ENCODE measurements around the gene OR2T11. TPM values are rescaled to one million over a fixed set of nuclear protein-coding genes. Genes with fewer than 3 reads are reported as not detected.
"Not testable (repeated sequence)": the region's sequence is repeated elsewhere in the genome, so short reads cannot be mapped to it uniquely, and the experiment has no call there.

OR2T11 gene, protein sequence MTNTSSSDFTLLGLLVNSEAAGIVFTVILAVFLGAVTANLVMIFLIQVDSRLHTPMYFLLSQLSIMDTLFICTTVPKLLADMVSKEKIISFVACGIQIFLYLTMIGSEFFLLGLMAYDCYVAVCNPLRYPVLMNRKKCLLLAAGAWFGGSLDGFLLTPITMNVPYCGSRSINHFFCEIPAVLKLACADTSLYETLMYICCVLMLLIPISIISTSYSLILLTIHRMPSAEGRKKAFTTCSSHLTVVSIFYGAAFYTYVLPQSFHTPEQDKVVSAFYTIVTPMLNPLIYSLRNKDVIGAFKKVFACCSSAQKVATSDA
- polyA plus RNA-seq = not detected
- long read RNA-seq, donor 1 = 0 reads
- long read RNA-seq, donor 2 = 0 reads
- long read RNA-seq, donor 3 = 0 reads
- long read RNA-seq, donor 4 = 0 reads
- long read RNA-seq, donor 5 = 0 reads
- long read RNA-seq, donor 6 = 0 reads
- long read RNA-seq, donor 7 = 0 reads
- long read RNA-seq, donor 8 = 0 reads
- long read RNA-seq, donor 9 = 0 reads
- long read RNA-seq, donor 10 = 0 reads

DNA sequence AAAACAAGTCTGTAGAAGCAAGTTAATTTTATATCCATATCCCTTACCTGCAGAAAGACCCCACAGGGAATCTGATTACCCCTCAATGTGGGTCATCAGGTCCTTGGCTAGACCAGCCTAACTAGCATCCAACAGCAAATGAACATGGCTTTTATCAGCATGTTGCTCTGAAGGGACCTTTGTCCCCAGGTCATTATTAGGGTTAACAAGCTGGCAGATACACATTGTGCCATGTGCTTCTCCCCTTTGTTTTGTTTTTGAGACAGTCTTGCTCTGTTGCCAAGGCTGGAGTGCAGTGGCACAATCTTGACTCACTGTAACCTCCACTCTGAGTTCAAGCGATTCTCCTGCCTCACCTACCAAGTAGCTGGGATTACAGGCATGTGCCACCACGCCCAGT lies at the start of gene OR2T11:
TSS of gene OR2T11 (minus strand) at position 101 of the 400 bp plus-strand sequence. CDS start 7,963 bp downstream, outside the sequence.
- not testable (repeated sequence) for H3K36me3 ChIP-seq (ENCODE audit: control insufficient read depth in 3 of 3, insufficient read depth in 2 of 3, low read depth in 1 of 3, low read length in 3 of 3); H3K9me3 ChIP-seq (ENCODE audit: control insufficient read depth in 2 of 2, insufficient read depth in 1 of 2, low read depth in 1 of 2, low read length in 1 of 2); H3K4me3 ChIP-seq (ENCODE audit: low read depth in 1 of 3, low read length in 3 of 3); DNase-seq; FAIRE-seq; H3K4me1 ChIP-seq (ENCODE audit: control insufficient read depth in 3 of 3, insufficient read depth in 2 of 3, low read depth in 1 of 3, low read length in 2 of 3); H3K27ac ChIP-seq (ENCODE audit: low read depth in 1 of 3, low read length in 2 of 3); H3K27me3 ChIP-seq (ENCODE audit: control insufficient read depth in 3 of 3, insufficient read depth in 3 of 3, low read length in 3 of 3)
- no CpG with 5 or more reads among the region's 2 CpGs for WGBS, 3 donors

- no peaks in the 10 kb centered on the region for H3K4me1 ChIP-seq (ENCODE audit: control insufficient read depth in 3 of 3, insufficient read depth in 2 of 3, low read depth in 1 of 3, low read length in 2 of 3)
- no peak for FAIRE-seq
- peaks cover 0 to 3% of the 10 kb centered on the region in 2 donors for H3K9me3 ChIP-seq (ENCODE audit: control insufficient read depth in 2 of 2, insufficient read depth in 1 of 2, low read depth in 1 of 2, low read length in 1 of 2)
- no peak overlapping the region for H3K27ac ChIP-seq (ENCODE audit: low read depth in 1 of 3, low read length in 2 of 3)
- peaks cover 0 to 2% (median 0%) of the 10 kb centered on the region in 3 donors for H3K27me3 ChIP-seq (ENCODE audit: control insufficient read depth in 3 of 3, insufficient read depth in 3 of 3, low read length in 3 of 3)
- no peak for DNase-seq
- H3K4me3 ChIP-seq (ENCODE audit: low read depth in 1 of 3, low read length in 3 of 3) = no peak overlapping the region
- H3K36me3 ChIP-seq (ENCODE audit: control insufficient read depth in 3 of 3, insufficient read depth in 2 of 3, low read depth in 1 of 3, low read length in 3 of 3) = no peaks in the 10 kb centered on the region
- WGBS, 3 donors = 81 to 94% (median 88%) methylated on average over 8 of the region's 8 CpGs
These were observed 46.8 kb upstream of the OR2T11 start for GRCh38 chr1:248681651-248682050.

GRCh38 chr1:248670003-248670402 lies 35.1 kb upstream of the OR2T11 start:
- no peaks in the 10 kb centered on the region for H3K27me3 ChIP-seq (ENCODE audit: control insufficient read depth in 3 of 3, insufficient read depth in 3 of 3, low read length in 3 of 3)
- H3K27ac ChIP-seq (ENCODE audit: low read depth in 1 of 3, low read length in 2 of 3) = no peak overlapping the region
- no peak overlapping the region for H3K4me3 ChIP-seq (ENCODE audit: low read depth in 1 of 3, low read length in 3 of 3)
- no peaks in the 10 kb centered on the region for H3K4me1 ChIP-seq (ENCODE audit: control insufficient read depth in 3 of 3, insufficient read depth in 2 of 3, low read depth in 1 of 3, low read length in 2 of 3)
- no peaks in the 10 kb centered on the region for H3K36me3 ChIP-seq (ENCODE audit: control insufficient read depth in 3 of 3, insufficient read depth in 2 of 3, low read depth in 1 of 3, low read length in 3 of 3)
- peaks cover 2 to 10% of the 10 kb centered on the region in 2 donors for H3K9me3 ChIP-seq (ENCODE audit: control insufficient read depth in 2 of 2, insufficient read depth in 1 of 2, low read depth in 1 of 2, low read length in 1 of 2)
- 62 to 81% (median 67%) methylated on average over 1 of the region's 1 CpG for WGBS, 3 donors
- FAIRE-seq (no peak), DNase-seq (no peak)

- FAIRE-seq = peak; percentile 90
- H3K4me1 ChIP-seq (ENCODE audit: control insufficient read depth in 3 of 3, insufficient read depth in 2 of 3, low read depth in 1 of 3, low read length in 2 of 3); H3K4me3 ChIP-seq (ENCODE audit: low read depth in 1 of 3, low read length in 3 of 3); H3K36me3 ChIP-seq (ENCODE audit: control insufficient read depth in 3 of 3, insufficient read depth in 2 of 3, low read depth in 1 of 3, low read length in 3 of 3); H3K27me3 ChIP-seq (ENCODE audit: control insufficient read depth in 3 of 3, insufficient read depth in 3 of 3, low read length in 3 of 3); H3K9me3 ChIP-seq (ENCODE audit: control insufficient read depth in 2 of 2, insufficient read depth in 1 of 2, low read depth in 1 of 2, low read length in 1 of 2); DNase-seq; H3K27ac ChIP-seq (ENCODE audit: low read depth in 1 of 3, low read length in 2 of 3): not testable (repeated sequence)
- 66 to 78% (median 74%) methylated on average over 5 of the region's 5 CpGs for WGBS, 3 donors
These were observed 28.8 kb upstream of the OR2T11 start for GRCh38 chr1:248663453-248664328.

DNA sequence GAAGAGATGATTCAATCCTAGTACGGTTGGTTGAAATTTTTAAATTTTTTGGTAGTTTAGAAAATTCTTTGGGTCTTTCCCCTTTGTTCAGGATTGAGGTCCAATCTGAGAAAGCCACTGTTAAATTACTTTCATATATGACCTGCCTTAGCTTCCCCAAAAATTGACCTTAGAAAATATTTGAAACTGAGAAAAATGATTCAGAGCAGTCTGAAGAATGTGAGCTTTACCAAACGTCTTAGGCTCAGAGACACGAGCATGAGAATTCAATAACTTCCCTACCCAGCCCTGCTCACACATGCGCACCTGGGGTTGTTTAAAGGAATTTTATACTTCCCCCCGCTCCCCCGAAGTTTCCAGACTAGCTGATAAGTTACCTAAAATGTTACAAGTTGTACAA lies 21.9 kb upstream of the OR2T11 start:
- H3K36me3 ChIP-seq (ENCODE audit: control insufficient read depth in 3 of 3, insufficient read depth in 2 of 3, low read depth in 1 of 3, low read length in 3 of 3); H3K27ac ChIP-seq (ENCODE audit: low read depth in 1 of 3, low read length in 2 of 3); FAIRE-seq; H3K4me1 ChIP-seq (ENCODE audit: control insufficient read depth in 3 of 3, insufficient read depth in 2 of 3, low read depth in 1 of 3, low read length in 2 of 3); DNase-seq; H3K9me3 ChIP-seq (ENCODE audit: control insufficient read depth in 2 of 2, insufficient read depth in 1 of 2, low read depth in 1 of 2, low read length in 1 of 2); H3K27me3 ChIP-seq (ENCODE audit: control insufficient read depth in 3 of 3, insufficient read depth in 3 of 3, low read length in 3 of 3); H3K4me3 ChIP-seq (ENCODE audit: low read depth in 1 of 3, low read length in 3 of 3): not testable (repeated sequence)
- WGBS, 3 donors = 81 to 82% (median 81%) methylated on average over 1 to 4 of the region's 6 CpGs

DNA sequence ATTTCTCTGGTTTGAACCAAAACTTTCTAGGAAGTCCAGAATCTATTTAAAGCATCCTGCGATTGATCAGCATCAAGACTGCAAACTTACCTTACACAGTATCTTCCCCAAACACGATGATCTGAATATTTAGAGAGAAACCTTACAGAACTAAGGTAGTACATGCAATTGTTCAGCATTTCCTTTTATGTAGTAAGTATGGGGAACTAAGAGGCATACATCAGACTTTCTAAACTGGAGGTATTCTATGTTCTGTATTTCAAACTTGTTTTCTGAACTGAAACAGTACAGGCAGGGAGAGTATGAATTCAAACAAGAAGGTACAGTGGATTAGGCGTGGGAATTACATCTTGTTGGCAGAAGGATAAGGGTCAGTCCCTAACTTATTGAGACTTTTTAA lies 20.5 kb upstream of the OR2T11 start, which contains the start of gene OR2T27:
TSS of gene OR2T27 (minus strand) at position 175 of the 400 bp plus-strand sequence. CDS start 4,644 bp downstream, outside the sequence.
- H3K27me3 ChIP-seq (ENCODE audit: control insufficient read depth in 3 of 3, insufficient read depth in 3 of 3, low read length in 3 of 3); H3K27ac ChIP-seq (ENCODE audit: low read depth in 1 of 3, low read length in 2 of 3); DNase-seq; H3K9me3 ChIP-seq (ENCODE audit: control insufficient read depth in 2 of 2, insufficient read depth in 1 of 2, low read depth in 1 of 2, low read length in 1 of 2); FAIRE-seq; H3K36me3 ChIP-seq (ENCODE audit: control insufficient read depth in 3 of 3, insufficient read depth in 2 of 3, low read depth in 1 of 3, low read length in 3 of 3); H3K4me1 ChIP-seq (ENCODE audit: control insufficient read depth in 3 of 3, insufficient read depth in 2 of 3, low read depth in 1 of 3, low read length in 2 of 3); H3K4me3 ChIP-seq (ENCODE audit: low read depth in 1 of 3, low read length in 3 of 3): not testable (repeated sequence)
- WGBS, 3 donors = 77 to 100% methylated on average over 1 to 3 of the region's 3 CpGs; no CpG with 5 or more reads in 1 of the 3 donors

DNA sequence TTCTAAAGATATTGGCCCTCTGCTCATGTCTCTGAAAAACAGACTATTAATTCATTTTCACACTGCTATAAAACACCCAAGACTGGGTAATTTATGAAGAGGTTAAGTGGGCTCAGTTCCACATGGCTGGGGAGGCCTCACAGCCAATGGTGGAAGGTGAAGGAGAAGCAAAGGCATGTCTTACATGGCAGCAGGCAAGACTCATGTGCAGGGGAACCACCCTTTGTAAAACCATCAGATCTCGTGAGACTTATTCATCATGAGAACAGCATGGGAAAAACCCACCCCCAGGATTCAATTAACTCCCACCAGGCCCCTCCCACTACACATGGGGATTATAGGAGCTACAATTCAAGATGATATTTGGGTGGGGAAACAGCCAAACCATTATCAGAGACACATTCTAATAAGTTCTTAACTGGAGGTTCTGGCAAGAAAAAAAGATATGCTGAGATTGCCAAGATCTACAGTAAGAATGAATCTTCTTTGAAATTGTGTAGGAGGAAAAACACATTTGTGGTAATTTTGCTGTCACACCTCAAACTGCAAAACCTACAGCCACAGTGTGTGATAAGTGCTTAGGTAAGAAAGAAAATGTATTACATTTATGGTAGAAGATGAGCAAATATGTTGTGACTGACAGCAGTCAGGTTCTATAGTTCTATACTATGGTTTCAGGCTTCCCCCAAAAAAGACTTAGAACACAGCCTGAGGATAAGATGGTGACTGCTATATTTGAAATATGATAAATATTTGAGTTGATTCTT lies 14.1 kb upstream of the OR2T11 start:
- H3K4me1 ChIP-seq (ENCODE audit: control insufficient read depth in 3 of 3, insufficient read depth in 2 of 3, low read depth in 1 of 3, low read length in 2 of 3); DNase-seq; H3K9me3 ChIP-seq (ENCODE audit: control insufficient read depth in 2 of 2, insufficient read depth in 1 of 2, low read depth in 1 of 2, low read length in 1 of 2); H3K27ac ChIP-seq (ENCODE audit: low read depth in 1 of 3, low read length in 2 of 3); H3K36me3 ChIP-seq (ENCODE audit: control insufficient read depth in 3 of 3, insufficient read depth in 2 of 3, low read depth in 1 of 3, low read length in 3 of 3); H3K4me3 ChIP-seq (ENCODE audit: low read depth in 1 of 3, low read length in 3 of 3); H3K27me3 ChIP-seq (ENCODE audit: control insufficient read depth in 3 of 3, insufficient read depth in 3 of 3, low read length in 3 of 3); FAIRE-seq: not testable (repeated sequence)
- no CpG with 5 or more reads among the region's 1 CpG for WGBS, 3 donors

DNA sequence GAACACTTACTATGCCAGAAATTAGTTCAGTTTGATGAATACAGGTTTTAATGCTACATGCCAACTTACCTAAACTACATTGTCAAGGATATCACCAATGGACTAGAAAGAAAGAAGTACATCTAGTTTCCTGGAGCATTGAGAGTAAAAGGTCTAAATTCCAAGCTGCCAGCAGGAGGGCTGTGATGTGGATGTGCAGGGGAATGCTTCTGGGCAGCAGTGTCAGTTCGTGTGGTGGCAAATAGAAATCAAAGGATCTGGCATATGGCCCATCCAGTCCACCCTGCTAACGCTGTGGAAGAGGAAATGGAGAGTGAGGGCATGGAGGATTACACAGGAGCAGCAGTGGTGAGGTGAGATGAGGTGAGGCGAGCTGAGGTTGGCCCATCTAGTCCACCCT lies 10.3 kb upstream of the OR2T11 start, which contains the start of gene OR2T35:
TSS of gene OR2T35 (minus strand) at position 101 of the 400 bp plus-strand sequence. CDS start 6,020 bp downstream, outside the sequence.
- not testable (repeated sequence) for FAIRE-seq; H3K27me3 ChIP-seq (ENCODE audit: control insufficient read depth in 3 of 3, insufficient read depth in 3 of 3, low read length in 3 of 3); H3K36me3 ChIP-seq (ENCODE audit: control insufficient read depth in 3 of 3, insufficient read depth in 2 of 3, low read depth in 1 of 3, low read length in 3 of 3); H3K4me1 ChIP-seq (ENCODE audit: control insufficient read depth in 3 of 3, insufficient read depth in 2 of 3, low read depth in 1 of 3, low read length in 2 of 3); H3K4me3 ChIP-seq (ENCODE audit: low read depth in 1 of 3, low read length in 3 of 3); H3K27ac ChIP-seq (ENCODE audit: low read depth in 1 of 3, low read length in 2 of 3); DNase-seq; H3K9me3 ChIP-seq (ENCODE audit: control insufficient read depth in 2 of 2, insufficient read depth in 1 of 2, low read depth in 1 of 2, low read length in 1 of 2)
- 53 to 100% (median 100%) methylated on average over 1 to 2 of the region's 3 CpGs for WGBS, 3 donors

All from small intestine (tissue), 16 donors.